ENCODE data around the gene DIP2C. TPM values are rescaled to one million over a fixed set of nuclear protein-coding genes. Genes with fewer than 3 reads are reported as not detected.
"Not testable (repeated sequence)": the region's sequence is repeated elsewhere in the genome, so short reads cannot be mapped to it uniquely, and the experiment has no call there.

DIP2C gene
- total RNA-seq, 2 experiments from 2014 or later, result 0.62 to 0.80 TPM

- ChIA-PET POLR2A (no interaction called here), CTCF (no interaction called here)
- H3K27ac Mint-ChIP-seq, result no peak overlapping the region
- H3K4me3 Mint-ChIP-seq, result no peak overlapping the region
- intact Hi-C loops (cut with micrococcal nuclease), result no loop called here
- DNase-seq, result no peak
- no peaks in the 10 kb centered on the region for H3K9me3 Mint-ChIP-seq
- H3K27me3 Mint-ChIP-seq, result no peaks in the 10 kb centered on the region
- peaks cover 2% of the 10 kb centered on the region for H3K36me3 Mint-ChIP-seq
- H3K4me1 Mint-ChIP-seq (ENCODE audit: low read depth), result peaks cover 4% of the 10 kb centered on the region
Measured at GRCh38 chr10:357201-357950, 332.1 kb downstream of the DIP2C start.

- no peak overlapping the region for H3K4me3 Mint-ChIP-seq
- DNase-seq, result no peak
- no peaks in the 10 kb centered on the region for H3K9me3 Mint-ChIP-seq
- H3K4me1 Mint-ChIP-seq (ENCODE audit: low read depth), result peaks cover 13% of the 10 kb centered on the region
- ChIA-PET CTCF (no interaction called here), POLR2A (no interaction called here)
- intact Hi-C loops (cut with micrococcal nuclease), result no loop called here
- no peaks in the 10 kb centered on the region for H3K36me3 Mint-ChIP-seq
- no peak overlapping the region for H3K27ac Mint-ChIP-seq
- H3K27me3 Mint-ChIP-seq, result no peaks in the 10 kb centered on the region
Measured at GRCh38 chr10:356452-356851, 333.0 kb downstream of the DIP2C start.

GRCh38 chr10:354901-355617, 334.4 kb downstream of the DIP2C start:
- Mint-ChIP-seq H3K27ac (no peak overlapping the region), H3K9me3 (no peaks in the 10 kb centered on the region), H3K27me3 (no peaks in the 10 kb centered on the region), H3K4me1 (ENCODE audit: low read depth) (peaks cover 15% of the 10 kb centered on the region), H3K4me3 (no peak overlapping the region), H3K36me3 (no peaks in the 10 kb centered on the region)
- CTCF ChIA-PET, result no interaction called here
- POLR2A ChIA-PET, result no interaction called here
- intact Hi-C loops (cut with micrococcal nuclease), result no loop called here
- no peak for DNase-seq

GRCh38 chr10:352476-353235, 336.8 kb downstream of the DIP2C start:
- Mint-ChIP-seq H3K36me3 (no peaks in the 10 kb centered on the region), H3K27me3 (no peaks in the 10 kb centered on the region), H3K4me1 (ENCODE audit: low read depth) (peaks cover 15% of the 10 kb centered on the region), H3K9me3 (no peaks in the 10 kb centered on the region), H3K27ac (no peak overlapping the region), H3K4me3 (no peak overlapping the region)
- DNase-seq, result no peak
- ChIA-PET CTCF (interaction anchor here (1.4 kb wide), 1 partner anchor 121 kb away, joined by 3 read pairs; no protein-coding TSS in a partner anchor), POLR2A (no interaction called here)
- intact Hi-C loops (cut with micrococcal nuclease), result no loop called here

GRCh38 chr10:351770-352334, 337.6 kb downstream of the DIP2C start:
- intact Hi-C loops (cut with micrococcal nuclease), result no loop called here
- H3K27me3 Mint-ChIP-seq, result no peaks in the 10 kb centered on the region
- H3K27ac Mint-ChIP-seq, result no peak overlapping the region
- H3K9me3 Mint-ChIP-seq, result no peaks in the 10 kb centered on the region
- ChIA-PET POLR2A (no interaction called here), CTCF (no interaction called here)
- H3K36me3 Mint-ChIP-seq, result no peaks in the 10 kb centered on the region
- H3K4me1 Mint-ChIP-seq (ENCODE audit: low read depth), result peaks cover 15% of the 10 kb centered on the region
- no peak overlapping the region for H3K4me3 Mint-ChIP-seq
- DNase-seq, result peak; percentile 49

- no peaks in the 10 kb centered on the region for H3K36me3 Mint-ChIP-seq
- no peak overlapping the region for H3K4me3 Mint-ChIP-seq
- no peaks in the 10 kb centered on the region for H3K27me3 Mint-ChIP-seq
- ChIA-PET CTCF (interaction anchor here (0.6 kb wide), 1 partner anchor 69 kb away, joined by 3 read pairs; no protein-coding TSS in a partner anchor), POLR2A (no interaction called here)
- intact Hi-C loops (cut with micrococcal nuclease), result no loop called here
- H3K9me3 Mint-ChIP-seq, result no peaks in the 10 kb centered on the region
- H3K4me1 Mint-ChIP-seq (ENCODE audit: low read depth), result peaks cover 15% of the 10 kb centered on the region
- no peak for DNase-seq
- no peak overlapping the region for H3K27ac Mint-ChIP-seq
Measured at GRCh38 chr10:350981-351501, 338.4 kb downstream of the DIP2C start.

- no peak overlapping the region for H3K4me3 Mint-ChIP-seq
- peaks cover 15% of the 10 kb centered on the region for H3K4me1 Mint-ChIP-seq (ENCODE audit: low read depth)
Measured at GRCh38 chr10:349081-349480, 340.4 kb downstream of the DIP2C start.

GRCh38 chr10:348456-348855, 341.0 kb downstream of the DIP2C start:
- no peaks in the 10 kb centered on the region for H3K27me3 Mint-ChIP-seq
- H3K9me3 Mint-ChIP-seq, result no peaks in the 10 kb centered on the region
- H3K4me1 Mint-ChIP-seq (ENCODE audit: low read depth), result peaks cover 15% of the 10 kb centered on the region
- H3K27ac Mint-ChIP-seq, result no peak overlapping the region
- no peaks in the 10 kb centered on the region for H3K36me3 Mint-ChIP-seq
- no peak for DNase-seq
- intact Hi-C loops (cut with micrococcal nuclease), result no loop called here
- H3K4me3 Mint-ChIP-seq, result no peak overlapping the region
- POLR2A ChIA-PET, result no interaction called here
- CTCF ChIA-PET, result no interaction called here

More at GRCh38 chr10:349081-349480, 340.4 kb downstream of the DIP2C start:
- POLR2A ChIA-PET, result no interaction called here
- H3K9me3 Mint-ChIP-seq, result no peaks in the 10 kb centered on the region
- intact Hi-C loops (cut with micrococcal nuclease), result no loop called here
- H3K36me3 Mint-ChIP-seq, result no peaks in the 10 kb centered on the region
- no peaks in the 10 kb centered on the region for H3K27me3 Mint-ChIP-seq
- H3K27ac Mint-ChIP-seq, result no peak overlapping the region
- DNase-seq, result no peak
- CTCF ChIA-PET, result no interaction called here

GRCh38 chr10:347774-348173, 341.7 kb downstream of the DIP2C start:
- H3K27ac Mint-ChIP-seq; DNase-seq; intact Hi-C loops (cut with micrococcal nuclease); H3K9me3 Mint-ChIP-seq; H3K4me3 Mint-ChIP-seq; CTCF ChIA-PET; H3K27me3 Mint-ChIP-seq; H3K36me3 Mint-ChIP-seq: not testable (repeated sequence)
- POLR2A ChIA-PET, result interaction anchor here (0.5 kb wide), 1 partner anchor 51 kb away, joined by 3 read pairs; no protein-coding TSS in a partner anchor
- H3K4me1 Mint-ChIP-seq (ENCODE audit: low read depth), result peaks cover 14% of the 10 kb centered on the region

- H3K27ac Mint-ChIP-seq; H3K27me3 Mint-ChIP-seq; CTCF ChIA-PET; H3K4me1 Mint-ChIP-seq (ENCODE audit: low read depth); H3K4me3 Mint-ChIP-seq; H3K36me3 Mint-ChIP-seq; intact Hi-C loops (cut with micrococcal nuclease); H3K9me3 Mint-ChIP-seq; DNase-seq: not testable (repeated sequence)
- POLR2A ChIA-PET, result interaction anchor here (0.5 kb wide), 1 partner anchor 52 kb away, joined by 3 read pairs; no protein-coding TSS in a partner anchor
Measured at GRCh38 chr10:347190-347589, 342.3 kb downstream of the DIP2C start.

- intact Hi-C loops (cut with micrococcal nuclease), result no loop called here
- Mint-ChIP-seq H3K4me1 (ENCODE audit: low read depth) (no peaks in the 10 kb centered on the region), H3K4me3 (no peak overlapping the region), H3K9me3 (no peaks in the 10 kb centered on the region), H3K36me3 (no peaks in the 10 kb centered on the region), H3K27me3 (no peaks in the 10 kb centered on the region), H3K27ac (no peak overlapping the region)
- CTCF ChIA-PET, result no interaction called here
- POLR2A ChIA-PET, result no interaction called here
- no peak for DNase-seq
Measured at GRCh38 chr10:344582-345200, 344.8 kb downstream of the DIP2C start.
